ENCODE measurements around the gene RPL18A. TPM values are rescaled to one million over a fixed set of nuclear protein-coding genes. Genes with fewer than 3 reads are reported as not detected.

The RPL18A gene
- total RNA-seq, 4 donors from 2014 or later: 1,094 to 1,320 (median 1,226) TPM

GRCh38 chr19:17860993-17861360, 1.3 kb downstream of the RPL18A start:
- peaks cover 21 to 35% of the 10 kb centered on the region in 2 donors for H3K4me1 ChIP-seq
- H3K27me3 ChIP-seq: no peaks in the 10 kb centered on the region
- DNase-seq: no peak
- in situ Hi-C loops (cut with MboI; ENCODE audit: low sequenced_read_pairs in 4 of 4): loop anchor here in 3 of 4 donors (5.0 to 25.0 kb wide), 3 partner anchors 71 to 134 kb away; partner anchors contain the start of gene CCDC124 (in 1 of the 3)
- peak overlapping the region; percentile 87 to 96 (median 94) for H3K27ac ChIP-seq
- no peak for ATAC-seq
- H3K36me3 ChIP-seq: peaks cover 0 to 40% of the 10 kb centered on the region in 2 donors
- intact Hi-C loops (cut with DNase I; ENCODE audit: low total_unique reads): no loop called here
- no peaks in the 10 kb centered on the region for H3K9me3 ChIP-seq
- H3K4me3 ChIP-seq: peak overlapping the region; percentile 91 to 100 (median 94)
- peak in 1 of 2 donors; percentile 2 for TF ChIP-seq POLR2A (IDR thresholded peaks at IDR 0.05)
- no peak for TF ChIP-seq CTCF (IDR thresholded peaks at IDR 0.05 in 4 of 5, conservative IDR thresholded peaks at IDR 0.05 in 1 of 5)

- Histone ChIP-seq H3K4me3 (peak overlapping the region; percentile 91 to 100 (median 94)), H3K36me3 (peaks cover 0 to 40% of the 10 kb centered on the region in 2 donors), H3K9me3 (no peaks in the 10 kb centered on the region), H3K27me3 (no peaks in the 10 kb centered on the region), H3K4me1 (peaks cover 21 to 35% of the 10 kb centered on the region in 2 donors), H3K27ac (peak overlapping the region; percentile 87 to 96 (median 94))
- TF ChIP-seq CTCF (IDR thresholded peaks at IDR 0.05 in 4 of 5, conservative IDR thresholded peaks at IDR 0.05 in 1 of 5) (no peak), POLR2A (IDR thresholded peaks at IDR 0.05) (peak in 1 of 2 donors; percentile 3)
- ATAC-seq: no peak
- intact Hi-C loops (cut with DNase I; ENCODE audit: low total_unique reads) (no loop called here), in situ Hi-C loops (cut with MboI; ENCODE audit: low sequenced_read_pairs in 4 of 4) (loop anchor here in 3 of 4 donors (5.0 to 25.0 kb wide), 3 partner anchors 71 to 133 kb away; partner anchors contain the start of gene CCDC124 (in 1 of the 3))
- DNase-seq: no peak
These were observed 2.1 kb downstream of the RPL18A start for GRCh38 chr19:17861542-17862402.

- intact Hi-C loops (cut with DNase I; ENCODE audit: low total_unique reads): no loop called here
- Histone ChIP-seq H3K4me3 (no peak overlapping the region), H3K27me3 (no peaks in the 10 kb centered on the region), H3K9me3 (no peaks in the 10 kb centered on the region), H3K36me3 (peaks cover 0 to 40% of the 10 kb centered on the region in 2 donors), H3K27ac (peak overlapping the region; percentile 21 to 96 (median 76)), H3K4me1 (peaks cover 21 to 35% of the 10 kb centered on the region in 2 donors)
- no peak for TF ChIP-seq POLR2A (IDR thresholded peaks at IDR 0.05)
- no peak for TF ChIP-seq CTCF (IDR thresholded peaks at IDR 0.05 in 4 of 5, conservative IDR thresholded peaks at IDR 0.05 in 1 of 5)
- in situ Hi-C loops (cut with MboI; ENCODE audit: low sequenced_read_pairs in 4 of 4): loop anchor here in 3 of 4 donors (5.0 to 25.0 kb wide), 3 partner anchors 69 to 132 kb away; partner anchors contain the start of gene CCDC124 (in 1 of the 3)
- DNase-seq (no peak), ATAC-seq (no peak)
These were observed 3.2 kb downstream of the RPL18A start for GRCh38 chr19:17862711-17863519.

GRCh38 chr19:17863520-17864182, 3.9 kb downstream of the RPL18A start:
- Histone ChIP-seq H3K36me3 (peaks cover 0 to 40% of the 10 kb centered on the region in 2 donors), H3K27ac (peak overlapping the region; percentile 21 to 87 (median 62)), H3K4me3 (no peak overlapping the region), H3K27me3 (no peaks in the 10 kb centered on the region), H3K4me1 (peaks cover 21 to 35% of the 10 kb centered on the region in 2 donors), H3K9me3 (no peaks in the 10 kb centered on the region)
- in situ Hi-C loops (cut with MboI; ENCODE audit: low sequenced_read_pairs in 4 of 4): loop anchor here in 3 of 4 donors (5.0 to 25.0 kb wide), 3 partner anchors 69 to 131 kb away; partner anchors contain the start of gene CCDC124 (in 1 of the 3)
- TF ChIP-seq POLR2A (IDR thresholded peaks at IDR 0.05) (no peak), CTCF (IDR thresholded peaks at IDR 0.05 in 4 of 5, conservative IDR thresholded peaks at IDR 0.05 in 1 of 5) (no peak)
- DNase-seq (peak in 1 of 2 donors; percentile 73), ATAC-seq (peak in 1 of 2 donors; percentile 25)
- intact Hi-C loops (cut with DNase I; ENCODE audit: low total_unique reads): no loop called here

Data from gastrocnemius medialis (tissue), 4 donors.